NCI-H146 treated with DMSO at 0.1 percent for 48 hours (cell line): ENCODE data around the gene HOTAIR.

Source experiments
- DNase-seq: peaks from one replicate; lab custom pipeline; 2025; ENCODE audit not compliant: unreplicated experiment; lab: John Stamatoyannopoulos, UW

Gene HOTAIR

DNA sequence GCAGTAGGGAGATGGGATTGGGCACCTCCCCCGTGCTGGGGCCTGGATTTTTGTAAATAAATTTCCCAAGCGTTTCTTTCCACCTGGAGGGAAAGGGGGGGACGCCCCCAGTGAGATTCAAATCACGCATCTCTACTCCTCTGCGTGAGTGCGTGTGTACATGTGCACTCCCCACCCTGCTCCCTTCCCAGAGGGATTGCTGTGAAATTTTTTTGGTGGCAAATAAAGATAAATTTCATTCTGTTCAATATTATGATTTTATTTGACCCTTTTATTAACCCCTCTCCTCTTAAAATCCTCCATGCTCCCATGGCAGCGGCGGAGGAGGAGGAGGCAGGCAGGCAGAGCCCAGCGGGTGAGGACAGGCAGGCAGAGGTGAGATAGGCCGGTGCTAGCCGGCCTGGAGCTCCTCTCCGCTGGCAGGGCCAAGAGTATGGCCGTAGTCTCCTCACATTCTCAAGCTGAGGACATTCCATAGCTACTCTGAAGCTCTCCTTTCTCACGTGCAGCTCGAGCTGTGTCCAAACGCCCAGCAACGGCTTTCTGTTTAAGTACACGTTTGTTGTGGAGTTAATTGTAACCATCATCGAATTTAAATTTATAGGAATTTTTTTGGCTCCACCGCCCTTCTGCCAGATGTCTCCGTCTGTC lies 1.5 kb upstream of the HOTAIR start:
- no peak for DNase-seq

DNA sequence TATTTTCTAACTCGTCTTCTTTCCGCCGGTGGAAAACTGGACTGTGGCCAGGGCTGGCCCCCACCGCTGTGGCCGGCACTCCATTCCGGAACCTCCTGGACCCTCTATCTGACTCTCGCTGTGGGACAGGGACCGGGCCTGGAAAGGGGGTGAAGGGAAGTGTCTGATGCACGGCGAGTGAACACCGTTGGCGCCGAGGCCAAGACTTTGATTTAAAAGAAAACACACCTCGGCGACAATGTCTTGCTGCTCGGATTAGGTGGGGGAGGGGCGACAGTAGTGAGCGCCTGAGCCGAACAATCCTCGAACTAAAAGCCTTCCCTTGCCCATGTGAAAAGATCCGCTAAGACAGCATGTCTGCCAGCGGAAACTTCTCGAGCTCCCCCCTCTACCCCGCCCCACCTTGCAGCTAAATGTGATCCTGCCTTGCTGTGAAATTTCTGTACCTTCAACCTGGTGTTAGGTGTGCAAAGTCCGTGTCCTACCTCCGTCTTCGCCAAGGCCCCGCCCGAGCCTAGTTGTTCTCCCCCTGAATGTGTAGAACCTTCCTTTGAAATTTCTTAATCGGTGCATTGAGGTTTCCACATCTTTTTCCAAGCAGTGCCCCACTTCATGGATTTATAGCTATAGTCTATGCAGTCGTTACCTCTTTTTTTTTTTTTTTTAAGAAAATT lies 862 bp upstream of the HOTAIR start:
- no peak for DNase-seq

DNA sequence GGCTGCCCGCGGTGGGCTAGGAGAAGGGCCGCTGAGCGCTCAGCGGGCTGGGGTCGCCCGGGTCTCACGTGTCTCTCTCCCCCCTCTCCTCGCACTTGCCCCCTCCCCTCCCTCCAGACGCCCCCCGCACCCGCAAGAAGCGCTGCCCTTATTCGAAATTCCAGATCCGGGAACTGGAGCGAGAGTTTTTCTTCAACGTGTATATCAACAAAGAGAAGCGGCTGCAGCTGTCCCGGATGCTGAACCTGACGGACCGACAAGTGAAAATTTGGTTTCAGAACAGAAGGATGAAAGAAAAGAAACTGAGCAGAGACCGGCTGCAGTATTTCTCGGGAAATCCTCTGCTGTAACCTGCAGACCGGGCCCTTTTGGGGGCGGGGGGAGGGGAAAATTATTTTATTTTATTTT lies 314 bp upstream of the HOTAIR start:
- DNase-seq, result no peak

DNA sequence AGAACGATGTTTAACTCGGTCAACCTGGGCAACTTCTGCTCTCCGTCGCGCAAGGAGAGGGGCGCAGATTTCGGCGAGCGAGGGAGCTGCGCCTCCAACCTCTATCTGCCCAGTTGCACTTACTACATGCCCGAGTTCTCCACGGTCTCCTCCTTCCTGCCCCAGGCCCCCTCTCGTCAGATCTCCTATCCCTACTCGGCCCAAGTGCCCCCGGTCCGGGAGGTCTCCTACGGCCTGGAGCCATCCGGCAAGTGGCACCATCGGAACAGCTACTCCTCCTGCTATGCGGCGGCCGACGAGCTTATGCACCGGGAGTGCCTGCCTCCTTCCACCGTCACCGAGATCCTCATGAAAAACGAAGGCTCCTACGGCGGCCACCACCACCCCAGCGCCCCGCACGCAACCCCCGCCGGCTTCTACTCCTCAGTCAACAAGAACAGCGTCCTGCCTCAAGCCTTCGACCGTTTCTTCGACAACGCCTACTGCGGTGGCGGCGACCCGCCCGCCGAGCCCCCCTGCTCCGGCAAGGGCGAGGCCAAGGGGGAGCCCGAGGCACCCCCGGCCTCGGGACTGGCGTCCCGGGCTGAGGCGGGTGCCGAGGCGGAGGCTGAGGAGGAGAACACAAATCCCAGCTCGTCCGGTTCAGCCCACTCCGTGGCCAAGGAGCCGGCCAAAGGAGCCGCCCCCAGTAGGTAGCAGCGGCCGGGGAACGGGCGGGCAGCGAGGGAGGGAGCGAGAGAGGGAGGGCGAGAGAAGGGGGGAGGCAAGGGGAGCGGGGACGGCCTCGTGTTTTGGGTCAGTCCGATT lies 1.3 kb downstream of the HOTAIR start:
- no peak for DNase-seq

DNA sequence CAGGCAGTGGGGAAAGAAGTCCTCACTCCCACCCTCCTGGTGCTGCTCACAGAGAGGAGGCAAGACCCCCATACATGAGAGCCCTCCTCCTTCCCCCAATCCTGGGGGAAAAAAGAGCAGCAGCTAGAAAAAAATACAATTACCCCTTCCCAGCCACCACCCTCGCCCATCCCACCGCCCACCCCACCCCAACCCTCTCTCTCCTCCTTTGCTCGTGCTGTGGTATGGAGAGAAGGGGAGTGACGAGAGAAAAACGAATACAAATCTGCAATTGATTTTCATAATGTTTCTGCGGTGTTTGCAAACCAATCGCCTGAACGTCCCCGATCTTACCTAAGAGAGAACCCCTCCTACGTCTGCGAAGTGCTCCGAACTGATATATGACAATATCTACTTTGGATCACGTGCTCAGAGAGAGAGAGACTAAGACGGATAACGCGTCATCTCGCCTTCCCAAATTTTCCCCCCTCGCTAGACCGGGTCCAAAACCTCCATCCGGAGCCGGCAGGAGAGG lies 2.0 kb downstream of the HOTAIR start, which contains the start of gene HOXC11:
HOXC11 (plus strand) TSS at position 405 of the 514 bp plus-strand sequence. CDS start 116 bp downstream, outside the sequence.
- no peak for DNase-seq

DNA sequence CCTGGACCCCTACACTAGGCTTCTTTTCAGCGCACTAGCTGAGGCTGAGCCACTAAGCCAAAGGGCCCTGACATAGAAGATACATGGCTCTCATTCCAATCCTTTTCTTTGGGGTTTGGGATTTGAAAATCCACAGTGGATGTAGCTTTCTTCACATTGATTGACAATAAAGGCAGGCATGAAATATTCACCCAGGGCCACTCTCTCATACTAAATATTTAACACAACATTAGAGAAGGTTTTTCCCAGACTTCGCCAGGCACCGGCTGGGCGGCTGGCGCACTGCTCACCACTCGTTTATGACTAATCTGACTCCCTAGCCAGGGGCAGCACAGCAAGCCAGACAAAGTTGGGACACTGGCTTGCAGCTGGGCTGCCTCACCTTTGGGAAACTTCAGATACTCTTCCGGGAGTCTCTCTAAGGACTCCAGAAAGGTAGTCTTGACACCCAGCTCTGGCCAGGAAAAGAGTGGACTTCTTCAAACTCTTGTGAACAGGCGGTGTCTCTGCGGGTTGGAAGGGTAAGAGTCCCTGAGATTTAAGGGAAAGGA lies 2.5 kb downstream of the HOTAIR start:
- DNase-seq, result no peak

DNA sequence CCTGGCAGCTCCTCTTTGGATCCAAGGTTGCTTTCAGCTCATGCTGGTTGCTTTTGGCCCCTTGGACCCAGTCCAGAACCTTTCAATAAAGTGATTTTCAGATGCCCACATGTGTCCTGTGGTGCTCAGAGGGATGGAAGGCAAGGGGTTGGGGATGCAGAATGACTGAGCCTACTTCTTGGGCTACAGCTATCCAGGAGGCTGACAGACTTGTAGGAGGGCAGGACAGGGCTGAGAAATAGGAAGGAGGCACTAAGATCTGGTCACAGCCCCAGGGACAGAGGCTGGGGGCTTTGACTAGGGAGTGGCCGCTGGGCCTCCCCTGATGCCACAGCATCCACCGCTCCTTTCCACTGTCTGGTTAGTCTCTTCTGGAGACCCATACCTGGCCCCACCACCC lies 3.1 kb downstream of the HOTAIR start:
- no peak for DNase-seq

DNA sequence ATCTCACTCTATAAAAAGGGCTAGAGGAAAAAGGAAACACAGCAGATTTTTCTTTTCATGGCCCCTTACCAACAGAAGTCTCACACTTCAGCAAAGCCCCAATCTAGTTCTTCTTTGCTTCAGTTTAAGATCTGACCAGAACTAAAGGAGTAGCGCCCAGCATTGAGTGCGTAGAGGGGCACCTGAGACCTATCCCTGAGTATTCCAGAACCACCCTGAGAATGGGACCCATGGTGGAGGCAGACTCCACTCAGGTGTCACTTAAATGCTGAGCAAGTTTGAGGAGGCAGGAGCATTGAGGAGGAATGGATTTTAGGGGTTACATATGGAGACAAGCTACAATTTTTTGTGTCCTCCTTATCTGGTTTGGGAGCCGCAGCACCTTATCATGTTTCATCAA lies 3.6 kb downstream of the HOTAIR start:
- DNase-seq, result no peak

DNA sequence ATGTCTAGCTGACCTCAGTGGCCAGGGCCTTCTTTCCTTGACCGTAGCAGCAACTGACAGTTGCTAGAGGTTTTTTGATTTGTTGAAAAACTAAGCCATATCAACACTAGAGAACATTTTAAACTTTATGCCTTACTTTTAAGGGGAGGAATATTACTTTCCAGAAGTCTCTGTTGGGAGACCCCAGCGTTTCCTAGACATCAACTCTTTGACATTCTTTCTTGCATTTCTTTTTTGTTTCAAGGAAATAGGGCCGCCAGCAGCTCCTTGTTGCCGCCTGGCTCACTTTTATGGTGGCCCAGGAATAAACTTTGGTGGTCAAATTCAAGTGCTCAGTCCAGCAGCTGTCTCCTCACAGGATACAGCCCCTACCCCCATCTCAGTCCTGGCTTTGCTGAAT lies 4.3 kb downstream of the HOTAIR start:
- DNase-seq, result no peak

DNA sequence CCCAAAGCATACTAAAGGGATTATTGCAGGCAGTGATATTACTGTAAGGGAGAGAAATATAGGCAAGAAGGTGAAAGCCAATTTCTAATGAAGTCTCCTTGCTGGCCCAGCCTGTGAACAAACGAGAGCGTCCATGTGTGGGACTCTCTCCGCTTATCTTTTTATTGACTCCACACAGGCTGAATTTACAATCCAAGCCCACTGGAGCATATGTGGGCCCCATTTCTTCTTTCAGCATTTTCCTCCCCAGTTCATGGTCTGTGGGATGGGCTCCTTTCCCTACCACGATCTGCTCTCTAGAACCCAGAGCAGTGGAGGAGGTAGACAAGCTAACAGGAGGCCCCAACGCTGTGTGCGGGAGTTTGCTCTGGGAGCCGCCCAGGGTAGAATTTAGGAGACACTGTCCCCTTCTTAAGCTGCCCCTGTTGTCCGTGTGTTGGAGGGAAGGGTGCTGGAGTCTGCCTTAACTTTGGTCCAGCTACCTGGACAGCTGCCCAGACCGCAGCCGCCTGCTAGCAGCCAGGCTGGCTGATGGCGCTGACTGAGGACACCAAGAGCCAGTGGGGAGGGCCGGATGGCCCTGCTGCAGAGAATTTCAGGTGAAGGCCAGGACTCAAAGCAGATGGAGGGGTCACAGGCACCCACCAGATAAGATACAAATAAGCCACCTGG lies 5.0 kb downstream of the HOTAIR start:
- DNase-seq, result no peak

DNA sequence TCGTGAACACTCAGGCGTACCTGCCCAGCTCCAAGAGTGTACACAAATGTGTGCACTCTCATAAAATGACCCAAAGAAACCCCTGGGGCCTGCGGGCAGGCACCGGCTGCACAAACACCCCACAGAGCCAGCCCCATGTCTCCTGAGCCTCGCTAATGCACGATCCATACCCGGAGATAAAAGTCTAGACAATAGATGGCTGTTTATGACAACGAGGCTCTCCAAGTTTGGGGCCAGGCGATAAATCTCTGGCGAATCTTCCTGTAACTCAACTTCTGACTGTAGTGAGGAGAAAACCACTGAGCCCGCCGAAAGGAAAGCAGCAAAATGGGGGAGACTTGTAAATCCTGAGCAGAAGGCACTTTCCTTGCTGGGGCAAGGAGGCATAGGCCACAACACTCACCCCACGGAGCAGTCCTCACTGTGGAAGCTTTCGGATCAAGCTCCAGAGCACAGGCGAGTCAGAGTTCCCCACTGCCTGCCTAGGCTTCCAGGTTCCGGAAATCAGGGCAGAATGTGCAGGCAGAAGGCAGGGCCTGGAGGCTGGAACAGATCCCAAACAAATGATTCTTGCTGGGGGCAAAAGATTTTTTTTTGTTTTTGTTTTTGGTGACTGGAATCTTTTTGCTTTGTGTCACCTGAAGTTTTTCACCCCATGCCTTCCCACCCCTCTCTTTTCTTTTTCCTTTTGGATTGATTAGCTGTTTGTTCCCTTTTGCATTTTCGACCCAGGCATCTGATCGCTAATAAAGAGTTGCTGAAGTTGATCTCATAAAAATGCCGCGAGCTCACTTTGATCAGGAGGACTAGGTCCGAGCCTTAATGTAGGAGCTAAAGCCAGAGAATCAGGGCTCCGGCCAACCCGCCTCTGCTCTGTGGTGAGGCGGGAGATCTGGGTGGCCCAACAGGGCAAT lies 6.3 kb downstream of the HOTAIR start:
- no peak for DNase-seq

DNA sequence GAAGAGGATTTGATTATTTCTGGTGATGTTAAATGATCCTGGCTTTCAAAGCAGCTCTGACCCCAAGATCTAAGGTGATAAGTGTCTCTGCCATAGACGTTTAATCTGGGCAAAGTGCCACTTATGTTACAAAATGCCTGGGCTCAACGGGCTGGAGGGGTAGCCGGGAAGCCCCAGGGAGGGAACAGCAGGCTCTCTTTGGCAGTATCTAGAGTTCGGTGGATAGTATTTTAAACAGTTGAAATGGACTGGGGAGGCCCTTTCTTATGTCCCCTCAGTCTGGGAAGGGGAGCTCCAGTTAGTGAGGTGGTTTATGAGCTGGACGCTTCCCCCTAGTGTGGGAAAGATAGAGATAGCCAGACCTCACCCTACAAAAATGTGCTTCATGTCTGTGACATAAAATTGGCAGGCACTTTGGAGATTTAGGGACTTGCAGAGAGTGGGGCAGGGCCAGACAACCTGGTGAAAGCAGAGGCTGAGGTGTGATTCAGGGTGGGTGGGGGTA lies 7.3 kb downstream of the HOTAIR start:
- no peak for DNase-seq

DNA sequence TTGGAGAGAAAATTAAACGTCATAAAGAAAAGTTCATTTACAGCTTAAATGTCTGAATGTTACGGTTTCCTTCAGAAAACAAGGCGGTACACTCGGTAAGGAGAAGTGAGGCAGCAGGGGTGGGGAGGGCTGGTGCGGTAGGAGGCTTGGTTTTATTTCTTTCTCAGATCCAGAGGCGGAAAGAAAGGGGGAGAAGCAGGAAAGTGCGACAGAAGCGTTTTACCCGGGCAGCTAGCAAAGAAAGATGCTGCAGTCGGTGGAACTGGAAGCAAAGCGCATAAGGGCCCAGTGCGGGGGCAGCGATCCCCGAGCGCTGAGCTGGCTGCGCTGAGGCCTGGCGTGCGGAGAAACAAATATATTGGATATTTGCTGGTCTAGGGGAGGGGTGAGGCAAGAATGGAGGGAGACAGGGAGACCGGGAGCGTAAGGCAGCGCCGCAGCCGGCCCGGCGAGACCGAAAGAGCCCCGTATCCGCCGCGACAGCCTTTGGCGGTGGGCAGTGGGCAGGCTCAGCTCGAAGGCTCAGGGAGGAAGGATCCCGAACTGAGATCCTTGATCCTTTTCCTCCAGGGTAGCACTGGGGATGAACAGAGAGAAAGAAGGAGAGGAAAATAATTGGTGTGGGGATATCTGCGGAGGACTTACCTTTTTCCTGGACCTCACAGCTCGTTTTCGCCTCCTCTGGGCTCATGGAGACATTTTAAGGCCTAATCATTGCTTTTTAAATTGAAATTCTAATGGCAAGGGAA lies 8.2 kb downstream of the HOTAIR start:
- no peak for DNase-seq

DNA sequence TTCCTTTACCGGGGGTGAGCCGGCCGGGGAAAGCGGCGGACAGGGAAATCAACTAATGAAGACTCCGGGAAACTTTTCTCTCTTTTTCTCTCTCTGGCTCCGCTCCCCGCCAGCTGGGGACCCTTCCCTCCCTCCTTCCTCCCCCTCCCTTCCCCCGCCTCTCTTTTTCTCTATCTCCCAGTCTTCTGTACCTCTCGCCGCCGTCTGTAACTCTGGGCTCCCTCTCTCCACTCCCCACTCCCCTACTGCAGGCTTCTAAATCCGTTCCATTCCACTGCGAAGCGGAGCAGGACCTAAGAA lies 8.7 kb downstream of the HOTAIR start:
- DNase-seq, result no peak

DNA sequence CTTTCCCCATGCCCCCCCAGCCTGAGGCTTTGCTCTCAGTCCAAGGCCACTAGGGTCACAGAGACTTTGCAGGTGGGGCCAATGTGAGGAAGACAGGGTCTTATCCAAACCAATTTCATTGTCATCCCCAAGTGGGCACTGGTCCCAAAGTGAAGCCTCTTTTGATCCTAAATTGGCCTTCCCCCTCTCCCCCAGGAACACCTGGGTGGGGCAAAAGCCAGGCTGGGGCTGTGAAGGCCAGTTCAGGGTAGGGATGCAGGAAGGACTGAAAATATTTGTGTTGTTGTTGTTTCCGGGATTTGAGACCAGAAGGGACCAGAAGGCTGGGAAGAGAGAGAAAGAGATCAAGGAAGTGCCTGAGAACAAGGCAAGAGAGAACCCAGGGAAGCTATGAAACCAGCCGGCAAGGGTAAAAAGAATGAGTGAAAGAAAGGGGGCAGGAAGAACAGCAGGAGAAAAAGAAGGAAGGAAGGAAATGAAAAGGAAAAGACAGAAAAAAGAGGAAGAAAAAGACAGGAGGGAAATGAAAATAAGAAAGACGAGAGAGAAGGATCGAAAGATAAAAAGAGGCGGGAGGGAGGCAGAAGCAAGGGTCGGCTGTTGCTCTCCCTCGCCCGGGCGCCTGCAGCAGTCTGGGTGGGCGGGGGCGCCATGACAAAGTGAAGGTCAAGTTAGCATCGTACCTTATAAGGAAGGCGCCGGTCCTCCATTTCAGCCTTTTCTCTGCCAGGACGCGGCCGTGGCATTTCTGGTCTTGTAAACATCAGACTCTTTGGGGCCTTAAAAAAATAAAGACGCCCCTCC lies 9.3 kb downstream of the HOTAIR start:
- DNase-seq, result no peak

DNA sequence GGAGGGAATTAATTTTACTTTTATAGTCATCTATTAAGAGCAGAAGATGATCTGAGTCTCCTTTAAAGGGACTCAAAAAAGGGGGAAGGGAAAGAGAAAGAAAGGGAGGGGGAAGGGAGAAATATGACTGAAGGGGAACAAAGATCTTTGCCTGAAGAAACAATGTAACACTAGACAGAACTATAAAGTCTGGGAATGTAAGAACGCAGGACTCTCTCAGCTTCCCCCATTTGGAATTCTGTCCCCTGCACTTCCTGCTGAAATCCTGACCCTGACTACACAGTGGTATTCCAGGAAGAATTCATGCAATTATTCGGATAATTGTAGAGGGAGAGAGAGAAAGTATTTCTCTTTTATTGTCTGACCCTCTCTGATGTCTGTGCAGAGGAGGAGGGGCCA lies 10.4 kb downstream of the HOTAIR start:
- DNase-seq, result no peak

DNA sequence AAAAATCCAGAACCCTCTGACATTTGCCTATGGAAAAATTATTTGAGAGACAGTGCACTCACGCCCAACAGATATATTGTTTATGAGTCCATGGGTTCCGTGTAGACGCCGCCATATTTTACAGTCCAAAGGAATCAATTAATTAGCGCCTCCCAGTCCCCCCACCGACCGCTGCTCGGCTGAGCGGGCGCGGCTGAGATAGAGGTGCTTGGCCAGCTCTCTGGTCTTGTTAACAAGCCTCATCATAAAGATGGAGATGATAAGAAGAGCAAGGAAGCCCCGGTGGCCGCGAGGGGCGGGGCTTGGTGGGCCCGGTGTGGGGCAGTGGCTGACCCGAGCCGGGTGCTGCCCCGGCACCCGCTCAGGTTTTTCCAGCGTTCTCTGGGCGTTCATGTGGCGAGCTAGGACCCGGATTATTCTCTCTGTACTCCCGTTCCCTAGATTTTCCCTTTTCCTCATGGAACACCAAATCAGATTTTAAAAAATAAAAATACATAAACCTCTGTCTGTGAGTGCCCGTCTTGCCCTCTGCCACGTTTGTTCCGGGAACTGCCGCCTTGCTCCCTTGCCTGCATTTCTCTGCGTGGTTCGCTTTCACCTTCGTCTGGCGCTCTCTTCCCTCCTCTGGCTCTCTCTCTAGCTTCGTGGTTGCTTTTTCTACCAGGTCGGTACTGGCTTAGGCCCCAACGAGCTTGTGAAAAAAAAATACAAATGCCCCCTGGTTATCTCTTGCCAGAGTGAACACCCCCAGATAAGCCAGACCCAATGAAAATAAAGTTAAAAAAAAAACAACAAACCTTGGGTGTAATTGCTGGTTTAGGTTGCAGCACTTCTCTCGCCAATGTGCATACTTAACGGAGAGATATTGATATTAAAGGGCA lies 11.1 kb downstream of the HOTAIR start:
- no peak for DNase-seq
